ENCODE results near the gene CX3CR1.
"Not testable (repeated sequence)": the region's sequence is repeated elsewhere in the genome, so short reads cannot be mapped to it uniquely, and the experiment has no call there.

The CX3CR1 gene

DNA sequence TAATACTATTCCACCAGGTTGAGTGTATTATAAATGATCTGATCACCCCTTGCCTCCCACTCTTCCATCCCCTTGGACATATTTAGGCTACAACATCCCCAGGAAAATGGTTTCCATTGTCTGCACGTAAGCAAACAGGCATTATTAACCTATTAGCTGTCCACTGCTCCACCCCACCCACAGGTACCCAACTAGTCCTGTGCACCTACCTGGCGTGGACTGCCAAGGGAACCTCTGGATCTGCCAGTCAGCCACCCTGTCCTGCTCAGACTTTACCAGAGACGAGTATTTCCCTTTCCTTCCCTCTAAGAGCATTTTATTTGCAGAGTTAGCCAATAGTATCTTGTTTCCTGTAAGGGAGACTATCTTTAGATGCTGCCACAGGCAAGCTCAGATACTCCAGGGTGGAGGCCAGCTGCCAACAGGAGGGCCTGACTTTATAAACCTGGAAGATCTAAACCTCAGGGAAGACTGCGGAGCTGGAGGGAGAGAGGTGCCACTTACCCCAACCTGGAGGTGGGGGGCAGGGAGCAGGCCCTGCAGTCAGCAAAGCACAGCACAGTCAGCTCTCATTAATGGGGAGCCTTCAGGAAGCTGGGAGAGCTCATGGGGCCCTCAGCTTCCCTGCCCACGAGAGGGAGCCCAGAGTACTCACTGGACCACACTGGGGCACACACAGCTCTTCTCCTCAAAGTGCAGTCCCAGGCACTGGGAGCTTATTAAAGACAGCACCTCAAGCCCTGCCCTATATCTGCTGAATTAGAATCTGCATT lies at the start of gene CX3CR1:
CX3CR1 (minus strand) TSS at position 292 of the 773 bp plus-strand sequence. CDS start 13,527 bp downstream, outside the sequence.
- DNase-seq = no peak

GRCh38 chr3:39329493-39329892 lies 49.7 kb upstream of the CX3CR1 start, which contains the start of gene CCR8:
Gene CCR8 (plus strand): TSS chr3:39329709. CDS start chr3:39332332, 2,623 bp downstream.
- DNase-seq = no peak

GRCh38 chr3:39327746-39328349 lies 48.0 kb upstream of the CX3CR1 start:
- no peak for DNase-seq

DNA sequence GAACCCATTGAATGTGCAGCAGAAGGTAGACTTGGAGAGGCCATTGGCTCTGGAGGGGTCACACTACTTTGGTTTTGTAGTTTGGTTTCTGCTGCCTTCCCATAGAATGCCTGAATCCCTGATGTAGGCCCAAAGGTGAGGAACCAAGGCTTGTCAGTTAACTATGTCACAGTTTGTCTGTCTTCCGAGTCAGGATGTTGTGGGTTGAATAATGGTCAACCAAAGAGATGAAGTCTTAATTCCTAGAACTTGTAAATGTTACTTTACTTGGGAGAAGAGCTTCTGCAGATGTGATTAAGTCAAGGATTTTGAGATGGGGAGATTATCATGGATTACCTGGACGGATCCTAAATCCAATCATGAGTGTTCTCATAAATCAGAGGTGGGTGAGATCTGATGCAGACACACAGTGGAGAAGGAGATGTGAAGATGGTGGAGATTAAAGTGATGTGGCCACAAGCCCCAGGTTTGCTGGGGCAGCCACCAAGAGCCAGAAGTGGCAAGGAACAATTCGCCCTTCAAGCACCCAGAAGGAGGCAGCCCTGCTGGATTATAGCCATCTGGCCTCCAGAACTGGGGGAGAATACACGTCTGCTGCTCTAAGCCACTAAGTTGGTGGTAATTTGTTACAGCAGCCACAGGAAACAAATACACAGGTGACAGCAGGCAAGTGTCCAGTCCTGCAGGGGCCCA lies 47.4 kb upstream of the CX3CR1 start:
- DNase-seq = no peak

GRCh38 chr3:39325236-39325635 lies 45.4 kb upstream of the CX3CR1 start:
- DNase-seq = no peak

DNA sequence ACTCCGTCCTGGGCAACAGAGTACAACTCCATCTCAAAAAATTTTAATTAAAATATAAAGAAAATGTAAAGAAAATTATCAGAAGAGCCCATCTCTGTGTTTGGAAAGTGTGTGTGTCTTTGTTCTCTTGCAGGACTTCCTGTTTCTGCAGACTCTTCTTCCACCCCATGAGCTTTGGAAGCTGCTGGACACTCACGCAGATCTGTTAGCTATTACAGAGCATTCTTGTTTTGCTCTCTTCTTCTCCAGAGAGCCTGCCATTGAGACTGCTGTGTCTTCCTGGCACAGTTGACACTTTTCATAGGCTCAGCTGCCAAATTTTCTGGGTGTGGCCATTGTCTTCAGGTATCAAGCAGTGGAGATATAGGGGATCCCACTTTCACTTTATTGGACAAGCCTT lies 43.7 kb upstream of the CX3CR1 start:
- DNase-seq = no peak

DNA sequence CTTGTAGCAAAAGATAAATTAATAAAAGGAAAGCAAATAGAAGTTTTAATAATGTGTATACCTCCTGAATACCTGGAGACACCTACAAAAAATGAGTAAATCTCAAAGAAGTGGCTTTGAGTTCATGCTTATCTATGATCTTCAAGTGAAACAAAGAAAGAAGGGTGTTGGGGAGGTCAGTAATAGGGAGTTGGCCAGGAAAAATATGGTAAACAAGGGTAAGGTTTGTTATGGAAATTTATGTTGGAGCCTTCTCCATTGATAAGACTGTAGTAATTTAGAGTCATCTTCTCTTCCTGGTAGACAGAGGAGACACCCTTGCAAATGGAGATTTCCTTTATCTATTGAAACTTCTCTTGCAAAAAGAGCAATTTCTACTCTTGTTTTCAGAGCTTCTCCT lies 43.1 kb upstream of the CX3CR1 start:
- DNase-seq = no peak

DNA sequence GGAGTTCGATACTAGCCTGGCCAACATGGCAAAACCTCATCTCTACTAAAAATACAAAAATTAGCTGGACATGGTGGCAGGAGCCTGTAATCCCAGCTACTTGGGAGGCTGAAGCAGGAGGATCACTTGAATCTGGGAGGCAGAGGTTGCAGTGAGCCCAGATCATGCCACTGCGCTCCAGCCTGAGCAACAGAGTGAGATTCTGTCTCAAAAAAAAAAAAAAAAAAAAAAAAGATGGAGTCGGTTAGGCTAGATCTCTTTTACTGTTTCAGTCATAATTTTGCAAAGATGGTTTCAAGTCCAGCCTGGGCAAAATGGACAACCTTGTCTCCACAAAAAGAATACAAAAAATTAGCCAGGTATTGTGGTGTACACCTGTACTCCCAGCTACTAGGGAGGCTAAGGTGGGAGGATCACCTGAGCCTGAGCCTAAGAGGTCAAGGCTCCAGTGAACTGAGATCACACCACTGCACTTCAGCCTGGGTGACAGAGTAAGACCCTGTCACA lies 42.4 kb upstream of the CX3CR1 start:
- not testable (repeated sequence) for DNase-seq

- DNase-seq = not testable (repeated sequence)
Observed at GRCh38 chr3:39321574-39321983, 41.7 kb upstream of the CX3CR1 start.

- DNase-seq = no peak
Observed at GRCh38 chr3:39319249-39319648, 39.4 kb upstream of the CX3CR1 start.

GRCh38 chr3:39318301-39318700 lies 38.5 kb upstream of the CX3CR1 start:
- DNase-seq = no peak

DNA sequence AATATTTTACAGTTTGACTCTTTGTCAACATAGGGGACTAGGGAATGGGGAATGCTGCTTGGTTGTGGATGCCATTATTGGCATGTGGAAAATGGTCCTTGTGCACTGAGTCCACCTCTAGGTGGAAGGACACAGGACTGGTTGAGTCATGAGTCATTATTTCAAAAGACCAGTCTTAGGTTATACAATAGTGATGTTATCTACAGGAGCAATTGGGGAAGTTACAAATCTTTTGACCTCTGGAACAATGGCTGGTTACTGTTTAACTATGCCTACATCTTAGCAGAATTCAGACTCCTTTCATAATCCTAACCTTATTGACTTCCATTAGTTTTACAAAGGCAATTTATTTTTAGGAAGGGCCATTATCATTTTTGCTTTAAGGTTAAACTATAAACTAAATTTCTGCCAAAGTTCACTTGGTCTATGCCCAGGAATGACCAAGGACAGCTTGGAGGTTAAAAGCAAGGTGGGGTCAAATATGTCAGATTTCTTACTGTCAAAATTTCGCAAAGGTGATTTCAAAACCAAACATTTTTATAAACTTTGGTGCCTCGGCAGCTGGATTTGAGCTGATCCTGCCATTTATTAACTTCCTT lies 37.8 kb upstream of the CX3CR1 start:
- DNase-seq = no peak

DNA sequence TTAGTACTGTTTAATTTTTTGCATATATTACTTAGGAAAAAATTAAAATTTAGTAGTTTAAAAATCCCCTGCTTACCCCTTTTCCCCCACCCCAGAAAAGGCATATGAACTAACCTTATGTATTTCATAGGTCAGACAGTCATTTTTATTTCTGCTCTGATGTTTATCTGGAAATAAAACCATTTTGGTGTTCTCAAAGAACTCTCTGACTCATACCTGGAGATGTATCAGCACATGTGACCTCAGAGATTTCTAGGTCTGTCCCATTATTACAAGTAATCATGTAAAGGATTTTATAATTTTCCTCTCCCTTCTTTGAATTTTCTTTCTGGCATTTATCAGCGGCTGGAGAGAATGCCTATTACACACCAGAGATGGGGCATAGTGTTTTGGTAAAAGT lies 35.6 kb upstream of the CX3CR1 start:
- no peak for DNase-seq

GRCh38 chr3:39313289-39313688 lies 33.5 kb upstream of the CX3CR1 start:
- no peak for DNase-seq

DNA sequence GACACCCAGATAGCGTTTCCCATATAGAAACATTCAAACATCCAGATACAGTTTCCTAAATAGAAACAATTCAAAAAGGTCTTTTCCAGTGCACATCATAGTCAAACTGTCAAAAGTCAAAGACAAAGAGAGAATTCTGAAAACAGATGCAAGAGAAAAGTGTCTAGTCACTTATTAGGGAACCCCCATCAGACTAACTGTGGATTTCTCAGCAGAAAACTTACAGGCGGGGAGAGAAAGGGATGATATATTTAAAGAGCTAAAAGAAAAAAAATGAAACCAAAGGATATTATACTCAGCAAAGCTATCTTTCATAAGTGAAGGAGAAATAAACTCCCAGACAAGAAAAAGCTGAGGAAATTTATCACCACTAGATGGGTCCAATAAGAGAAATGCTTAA lies 22.3 kb upstream of the CX3CR1 start:
- no peak for DNase-seq

- DNase-seq = no peak
Observed at GRCh38 chr3:39299279-39299678, 19.4 kb upstream of the CX3CR1 start.

DNA sequence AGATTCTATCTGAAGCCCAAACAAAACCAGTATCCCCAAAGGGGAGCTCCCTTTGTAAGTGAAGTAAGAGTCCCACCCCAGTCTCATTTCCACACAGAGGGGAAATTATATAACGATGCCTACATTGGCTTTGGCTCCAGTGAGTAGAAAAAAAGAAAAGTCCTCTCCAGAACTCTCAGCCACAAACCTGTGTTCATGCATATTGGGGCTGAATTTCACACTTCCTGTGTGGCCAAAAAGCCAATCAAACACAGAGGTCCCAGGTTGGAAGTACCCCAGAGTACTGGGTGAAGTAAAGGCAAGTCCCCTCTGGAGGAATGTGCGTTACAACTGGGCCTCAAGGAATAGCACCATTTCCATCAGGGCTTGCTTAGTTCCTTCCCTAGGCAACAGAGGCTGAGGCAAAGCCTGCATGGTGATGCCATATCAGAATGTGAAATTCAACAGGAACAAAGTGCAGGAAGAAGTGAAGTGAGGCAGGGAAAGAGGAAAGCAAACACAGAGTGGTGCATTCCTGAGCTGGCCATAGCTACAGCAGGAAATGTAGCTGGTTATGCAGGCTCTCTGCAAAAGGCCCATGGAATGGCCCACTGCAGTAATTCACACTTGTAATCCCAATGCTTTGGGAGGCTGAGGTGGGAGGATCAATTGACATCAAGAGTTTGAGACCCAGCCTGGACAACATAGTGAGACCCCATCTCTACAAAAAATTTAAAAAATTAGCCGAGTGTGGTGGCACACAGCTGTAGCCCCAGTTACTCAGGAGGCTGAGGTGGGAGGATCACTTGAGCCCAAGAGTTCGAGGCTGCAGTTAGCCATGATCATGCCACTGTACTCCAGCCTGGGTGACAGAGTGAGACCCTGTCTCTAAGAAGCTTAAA lies 16.6 kb upstream of the CX3CR1 start:
- DNase-seq = no peak

DNA sequence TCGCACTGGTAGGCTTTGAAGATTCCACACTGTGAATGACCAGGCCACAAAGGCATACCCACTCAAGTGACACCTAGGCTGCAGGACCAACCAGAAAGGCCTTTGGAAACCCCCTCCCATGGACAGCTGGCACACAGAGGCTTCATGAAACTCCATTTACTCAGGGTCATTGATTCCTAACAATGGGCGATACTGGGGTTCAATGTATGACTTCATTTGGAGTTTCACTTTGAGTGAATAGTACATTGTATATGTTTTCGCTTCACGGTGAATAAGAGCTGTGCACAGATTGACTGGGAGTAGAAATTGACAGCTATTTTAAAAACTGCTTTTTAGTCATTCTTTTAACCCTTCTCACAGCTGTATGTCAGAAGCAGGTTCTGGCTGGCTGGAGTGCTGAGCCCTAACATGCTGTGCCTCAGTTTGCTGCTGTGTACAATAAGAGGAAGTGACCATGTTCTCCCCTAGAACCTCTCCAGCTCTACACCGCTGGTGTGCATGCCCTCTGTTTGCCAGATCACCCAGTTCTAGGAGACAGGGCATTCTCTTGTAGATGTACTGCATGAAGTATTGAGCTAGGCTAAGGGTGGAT lies 15.4 kb upstream of the CX3CR1 start:
- no peak for DNase-seq

DNA sequence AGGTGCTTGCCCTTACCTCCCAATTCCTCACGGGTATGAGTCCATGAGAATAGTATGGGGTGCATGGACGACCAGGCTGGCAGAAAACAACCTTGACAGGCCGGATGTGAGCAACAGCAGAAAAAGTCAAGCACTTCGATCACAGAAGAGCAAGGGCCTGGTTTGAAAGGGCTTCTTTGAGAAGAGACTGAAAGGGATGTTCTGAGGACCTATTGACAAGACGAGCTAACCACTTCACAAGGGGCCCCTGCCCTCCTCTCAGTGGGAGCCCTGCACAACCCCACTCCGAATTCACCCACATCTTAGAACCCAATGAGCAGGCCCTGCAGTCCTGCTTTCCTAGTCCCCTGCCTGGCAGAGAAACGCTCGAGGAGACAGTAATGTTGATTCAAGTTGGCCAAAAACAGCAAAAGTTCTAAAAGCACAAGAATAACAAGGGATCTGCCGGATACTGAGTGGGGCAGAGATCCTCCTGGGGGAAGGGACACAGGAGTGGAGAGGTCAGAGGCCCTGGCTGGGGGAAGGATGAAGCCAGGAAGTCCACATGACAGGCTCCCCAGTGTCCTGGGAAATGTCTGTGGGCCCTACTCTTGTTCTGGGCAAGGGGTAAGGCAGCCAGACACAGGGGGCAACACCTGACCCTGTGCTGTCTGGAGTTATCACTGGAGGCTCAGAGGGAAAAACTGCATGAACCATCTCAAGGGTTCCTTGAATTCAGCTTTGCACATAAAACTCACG lies 14.8 kb upstream of the CX3CR1 start:
- DNase-seq = peak in 1 of 4 experiments; percentile 22

GRCh38 chr3:39292961-39293360 lies 13.1 kb upstream of the CX3CR1 start:
- DNase-seq = no peak

GRCh38 chr3:39291903-39292329 lies 12.1 kb upstream of the CX3CR1 start:
- DNase-seq = peak; percentile 47 to 69 (median 60)
